Psoas muscle (tissue), 8 donors: Measurements from ENCODE around the gene FMC1. TPM values are rescaled to one million over a fixed set of nuclear protein-coding genes. Genes with fewer than 3 reads are reported as not detected.

Source experiments
- ATAC-seq, 4 donors: fragments of 200-7000 bp; cut with Tn5 transposase; one replicate each; pipeline ENCODE4 v1.9.1; 2020; ENCODE audit warnings: moderate library complexity in 3 of 4, mild to moderate bottlenecking in 2 of 4
- DNase-seq, 2 donors: peaks; one replicate each; pipeline ENCODE4 v3.0.0-alpha.2; 2020
- H3K27ac ChIP-seq: fragments of 200-600 bp; one replicate; pipeline ENCODE4 v1.8.0; 2022
- H3K27me3 ChIP-seq, 3 donors: fragments of 200-600 bp in 1 of 3; one replicate each; pipeline versions ENCODE4 v1.6.1 to v1.8.0; 2013 to 2022; ENCODE audit warnings: low read length in 2 of 3, mild to moderate bottlenecking in 2 of 3, moderate library complexity in 1 of 3; ENCODE audit not compliant: insufficient read depth in 3 of 3
- H3K36me3 ChIP-seq, 2 donors: fragments of 200-600 bp in 1 of 2; one replicate each; pipeline versions ENCODE4 v1.6.1 to v1.8.0; 2013 to 2022; ENCODE audit warnings: low read depth in 1 of 2, mild to moderate bottlenecking in 1 of 2, moderate library complexity in 1 of 2; ENCODE audit not compliant: insufficient read depth in 1 of 2
- H3K4me1 ChIP-seq: fragments of 200-600 bp; one replicate; pipeline ENCODE4 v1.8.0; 2022
- H3K4me3 ChIP-seq: fragments of 200-600 bp; one replicate; pipeline ENCODE4 v1.8.0; 2022; ENCODE audit warnings: mild to moderate bottlenecking
- H3K9me3 ChIP-seq: fragments of 200-600 bp; one replicate; pipeline ENCODE4 v1.8.0; 2022
- CTCF ChIP-seq: fragments of 200-600 bp; IDR thresholded peaks from one replicate; pipeline ENCODE4 v1.8.0; 2022; ENCODE audit warnings: antibody characterized with exemption
- WGBS, 3 donors: extraction: QIAGEN DNeasy Blood & Tissue Kit; methylation state at CpG; one replicate each; pipeline versions ENCODE4 v1.1.6 to v1.1.7; 2013; 5-methylcytosine and 5-hydroxymethylcytosine counted together
- intact Hi-C, 2 donors: fragments of 100-400 bp; cut with DNase I; formaldehyde crosslinking; loops; one replicate each; pipeline versions ENCODE4 v1.11.0 to v1.14.2; 2022
- polyA plus RNA-seq, 3 donors: library from polyadenylated mRNA; stranded (reverse); fragments of 200-250 nt; gene quantifications; one replicate each; pipeline ENCODE4 v1.2.3, GENCODE V29; 2013
- total RNA-seq, 4 donors: library from RNA; stranded (reverse); fragmentation: NEBNext Ultra II Directional in 2 of 4; extraction: Animal tissue kit (Norgen Biotek cat#: 25700) in 2 of 4; gene quantifications; one replicate each; pipeline versions ENCODE4 v1.2.1 to v1.2.4, GENCODE V29; 2021 to 2023
- donor health status: healthy with polysubstance abuse.
- donor health status: DM: no; HTN: no; CAD: no; lungs with moderate emphysema.
- donor health status: Bipolar disorder and iron deficiency.
- donor health status: healthy.
- donor health status: DM: yes; HTN: yes; CAD: no.
- donor health status: DM: no; HTN: no; CAD: no.
- donor health status: DM: no; HTN: no; CAD: no.
- donor health status: DM: yes; HTN: yes; CAD: no.

Gene FMC1
- total and polyA plus RNA-seq, 7 donors: 21.3 to 50.4 (median 32.1) TPM

GRCh38 chr7:139361523-139361922 is 20.4 kb downstream of the FMC1 start:
- intact Hi-C loops: no loop called here
- ATAC-seq: no peak
- no peak for DNase-seq
- H3K27me3 ChIP-seq: no peaks in the 10 kb centered on the region
- H3K4me3 ChIP-seq: peak overlapping the region; percentile 94
- peak overlapping the region; percentile 97 for H3K27ac ChIP-seq
- no peaks in the 10 kb centered on the region for H3K9me3 ChIP-seq
- TF ChIP-seq CTCF: no peak
- WGBS, 3 donors: 19 to 32% (median 23%) methylated on average over 3 of the region's 3 CpGs
- H3K4me1 ChIP-seq: peaks cover 39% of the 10 kb centered on the region
- H3K36me3 ChIP-seq: peaks cover 4 to 19% of the 10 kb centered on the region in 2 donors

GRCh38 chr7:139362302-139362701 is 21.2 kb downstream of the FMC1 start:
- Histone ChIP-seq H3K27me3 (no peaks in the 10 kb centered on the region), H3K27ac (no peak overlapping the region), H3K4me1 (peaks cover 46% of the 10 kb centered on the region), H3K36me3 (peaks cover 4 to 19% of the 10 kb centered on the region in 2 donors), H3K9me3 (no peaks in the 10 kb centered on the region), H3K4me3 (peak overlapping the region; percentile 94)
- TF ChIP-seq CTCF: no peak
- ATAC-seq (no peak), DNase-seq (no peak)
- intact Hi-C loops: no loop called here
- 46 to 47% (median 47%) methylated on average over 3 of the region's 3 CpGs for WGBS, 3 donors

- WGBS, 3 donors: 77 to 92% (median 82%) methylated on average over 6 of the region's 6 CpGs
- Histone ChIP-seq H3K36me3 (peaks cover 4 to 24% of the 10 kb centered on the region in 2 donors), H3K4me1 (peaks cover 51% of the 10 kb centered on the region), H3K9me3 (no peaks in the 10 kb centered on the region), H3K27me3 (no peaks in the 10 kb centered on the region), H3K4me3 (no peak overlapping the region), H3K27ac (no peak overlapping the region)
- no peak for TF ChIP-seq CTCF
- DNase-seq (no peak), ATAC-seq (no peak)
- intact Hi-C loops: no loop called here
Measured at GRCh38 chr7:139362981-139363380, 21.8 kb downstream of the FMC1 start.

GRCh38 chr7:139365336-139365735 is 24.2 kb downstream of the FMC1 start:
- no peak overlapping the region for H3K27ac ChIP-seq
- 77 to 80% (median 80%) methylated on average over 2 of the region's 2 CpGs for WGBS, 3 donors
- no peaks in the 10 kb centered on the region for H3K27me3 ChIP-seq
- intact Hi-C loops: no loop called here
- H3K36me3 ChIP-seq: peaks cover 4 to 28% of the 10 kb centered on the region in 2 donors
- ATAC-seq (no peak), DNase-seq (no peak)
- H3K9me3 ChIP-seq: no peaks in the 10 kb centered on the region
- H3K4me3 ChIP-seq: no peak overlapping the region
- H3K4me1 ChIP-seq: peaks cover 64% of the 10 kb centered on the region
- TF ChIP-seq CTCF: no peak

- H3K9me3 ChIP-seq: no peaks in the 10 kb centered on the region
- 93 to 96% (median 95%) methylated on average over 6 of the region's 6 CpGs for WGBS, 3 donors
- peaks cover 4 to 28% of the 10 kb centered on the region in 2 donors for H3K36me3 ChIP-seq
- no peak for DNase-seq
- no peaks in the 10 kb centered on the region for H3K27me3 ChIP-seq
- H3K4me3 ChIP-seq: no peak overlapping the region
- H3K27ac ChIP-seq: no peak overlapping the region
- no peak for TF ChIP-seq CTCF
- peaks cover 71% of the 10 kb centered on the region for H3K4me1 ChIP-seq
- intact Hi-C loops: no loop called here
- ATAC-seq: no peak
Measured at GRCh38 chr7:139366400-139366799, 25.3 kb downstream of the FMC1 start.
